T-cell (primary cell): ENCODE measurements around the gene TXLNB. TPM values are rescaled to one million over a fixed set of nuclear protein-coding genes. Genes with fewer than 3 reads are reported as not detected.

Experiments used
- ATAC-seq, 4 experiments: fragments of 200-7000 bp in 3 of 4; fragments of 150-1000 bp in 1 of 4; cut with Tn5 transposase; replicated peaks in 1 of 4; 1 replicate in 3 of 4; 2 replicates in 1 of 4; pipeline ENCODE4 v1.10.0; 2021; ENCODE audit warnings: moderate library complexity in 3 of 4, mild to moderate bottlenecking in 2 of 4, moderate number of reproducible peaks in 1 of 4
- CTCF ChIA-PET, 2 donors: fragments of 300-600 bp; sonication (Branson Sonifier 250); formaldehyde crosslinking; loops; one replicate each; lab custom pipeline; 2022; ENCODE audit warnings: antibody characterized with exemption in 2 of 2; lab: Charles Lee
- POLR2A ChIA-PET, 2 donors: fragments of 300-600 bp; sonication (Branson Sonifier 250); formaldehyde crosslinking; loops; one replicate each; lab custom pipeline; 2022; ENCODE audit warnings: antibody characterized with exemption in 2 of 2; lab: Charles Lee
- DNase-seq, 35 experiments: peaks; one replicate each; pipeline versions ENCODE4 v3.0.0 to v3.0.0-alpha.2; 2013 to 2023
- H3K27ac ChIP-seq: one replicate; pipeline ENCODE4 v1.5.1; 2013; ENCODE audit warnings: low read length
- H3K27me3 ChIP-seq, 2 experiments: replicated peaks in 1 of 2; 1 replicate in 1 of 2; 2 replicates in 1 of 2; pipeline versions ENCODE4 v1.6.1 to v1.7.0; 2013; ENCODE audit warnings: low read length in 1 of 2, mixed read lengths in 1 of 2; ENCODE audit not compliant: control insufficient read depth in 2 of 2, insufficient read depth in 2 of 2; ENCODE audit errors: extremely low read depth in 1 of 2
- H3K36me3 ChIP-seq, 2 donors: 1 replicate in 1 of 2; 2 replicates in 1 of 2; pipeline versions ENCODE4 v1.6.1 to v1.7.0; 2013; ENCODE audit warnings: low read length in 1 of 2; ENCODE audit not compliant: control insufficient read depth in 2 of 2, insufficient read depth in 1 of 2; ENCODE audit errors: extremely low read depth in 1 of 2
- H3K4me1 ChIP-seq, 2 experiments: 1 replicate in 1 of 2; 2 replicates in 1 of 2; pipeline versions ENCODE4 v1.6.1 to v1.7.0; 2013; ENCODE audit warnings: low read length in 2 of 2, mixed read lengths in 1 of 2; ENCODE audit not compliant: insufficient read depth in 2 of 2, control insufficient read depth in 1 of 2; ENCODE audit errors: extremely low read depth in 1 of 2
- H3K4me3 ChIP-seq, 2 donors: 1 replicate in 1 of 2; 2 replicates in 1 of 2; pipeline versions ENCODE4 v1.5.1 to v1.7.0; 2013; ENCODE audit warnings: mild to moderate bottlenecking in 2 of 2, low read length in 1 of 2, moderate library complexity in 1 of 2; ENCODE audit not compliant: control insufficient read depth in 1 of 2; ENCODE audit errors: extremely low read depth in 1 of 2
- H3K9me3 ChIP-seq: 2 replicates; pipeline ENCODE4 v1.7.0; 2013
- H3K27ac Mint-ChIP-seq, 2 donors: one replicate each; pipeline ENCODE4 v1.8.0; 2020 to 2021; ENCODE audit warnings: mild to moderate bottlenecking in 2 of 2, mixed read lengths in 2 of 2
- H3K27me3 Mint-ChIP-seq, 2 donors: one replicate each; pipeline ENCODE4 v1.8.0; 2021 to 2022; ENCODE audit warnings: mixed read lengths in 2 of 2
- H3K36me3 Mint-ChIP-seq: one replicate; pipeline ENCODE4 v1.8.0; 2021; ENCODE audit warnings: mixed read lengths
- H3K4me1 Mint-ChIP-seq, 3 donors: one replicate each; pipeline ENCODE4 v1.8.0; 2020 to 2022; ENCODE audit warnings: mixed read lengths in 3 of 3, mild to moderate bottlenecking in 1 of 3
- H3K4me3 Mint-ChIP-seq, 3 donors: one replicate each; pipeline ENCODE4 v1.8.0; 2020 to 2022; ENCODE audit warnings: mild to moderate bottlenecking in 3 of 3, mixed read lengths in 3 of 3, moderate library complexity in 3 of 3
- H3K9me3 Mint-ChIP-seq, 3 donors: one replicate each; pipeline ENCODE4 v1.8.0; 2020 to 2022; ENCODE audit warnings: mixed read lengths in 3 of 3
- WGBS: methylation state at CpG from one replicate; pipeline ENCODE4 v1.1.5; 2013; ENCODE audit warnings: missing lambda C conversion rate; ENCODE audit not compliant: insufficient coverage; 5-methylcytosine and 5-hydroxymethylcytosine counted together
- total RNA-seq, 35 experiments: library from RNA in 6 of 35; stranded (reverse) in 6 of 35; fragments of 120-200 nt in 1 of 35; gene quantifications; one replicate each; pipeline versions ENCODE4 v1.2.1 to v1.2.4 and lab custom pipeline; 2013 to 2026

TXLNB gene
- total RNA-seq, 5 donors from 2014 or later (not counting 1 experiment from before 2014, with no cell fraction given): 0.41 to 0.92 (median 0.72) TPM

DNA sequence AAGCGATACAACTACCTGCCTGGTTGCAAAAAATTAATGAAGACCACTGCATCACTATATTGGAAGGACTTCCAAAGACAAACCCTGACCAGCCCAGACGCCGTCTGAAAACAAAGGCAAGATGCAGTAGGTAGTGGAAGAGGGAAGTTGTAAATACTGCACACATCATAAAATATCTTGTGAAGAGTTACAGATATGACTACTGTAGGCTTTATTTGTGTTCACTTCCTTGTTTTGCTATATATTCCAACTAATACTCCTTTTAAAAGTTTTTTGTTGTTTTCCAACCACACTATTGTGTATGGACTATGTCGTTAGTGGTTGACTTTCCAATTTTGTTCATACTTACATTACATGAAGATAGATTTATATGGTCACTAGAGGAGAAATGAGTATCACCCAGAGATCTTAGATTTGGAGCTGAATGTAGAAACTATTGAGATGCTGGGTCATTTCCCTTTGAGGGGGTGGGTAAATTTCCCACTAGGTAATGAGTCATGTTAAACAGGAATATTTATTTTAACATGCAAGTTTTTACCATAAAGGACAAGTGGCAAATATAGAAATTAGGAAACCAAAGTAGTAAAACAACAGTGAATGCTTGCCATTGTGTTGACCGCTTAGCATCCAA is 16.6 kb upstream of the TXLNB start:
- no peak for DNase-seq
- ChIA-PET CTCF (no interaction called here), POLR2A (no interaction called here)
- H3K27me3 ChIP-seq: no peaks in the 10 kb centered on the region
- H3K4me3 ChIP-seq: no peak overlapping the region
- ATAC-seq: no peak
- WGBS: no CpG with 5 or more reads among the region's 5 CpGs
- H3K27ac ChIP-seq: no peak overlapping the region
- no peaks in the 10 kb centered on the region for H3K9me3 ChIP-seq
- peaks cover 6 to 13% (median 6%) of the 10 kb centered on the region in 3 donors for H3K4me1 Mint-ChIP-seq
- H3K9me3 Mint-ChIP-seq: no peaks in the 10 kb centered on the region
- no peaks in the 10 kb centered on the region for H3K4me1 ChIP-seq
- H3K27ac Mint-ChIP-seq: no peak overlapping the region
- no peaks in the 10 kb centered on the region for H3K27me3 Mint-ChIP-seq
- H3K36me3 ChIP-seq: no peaks in the 10 kb centered on the region
- no peak overlapping the region for H3K4me3 Mint-ChIP-seq
- H3K36me3 Mint-ChIP-seq: no peaks in the 10 kb centered on the region

DNA sequence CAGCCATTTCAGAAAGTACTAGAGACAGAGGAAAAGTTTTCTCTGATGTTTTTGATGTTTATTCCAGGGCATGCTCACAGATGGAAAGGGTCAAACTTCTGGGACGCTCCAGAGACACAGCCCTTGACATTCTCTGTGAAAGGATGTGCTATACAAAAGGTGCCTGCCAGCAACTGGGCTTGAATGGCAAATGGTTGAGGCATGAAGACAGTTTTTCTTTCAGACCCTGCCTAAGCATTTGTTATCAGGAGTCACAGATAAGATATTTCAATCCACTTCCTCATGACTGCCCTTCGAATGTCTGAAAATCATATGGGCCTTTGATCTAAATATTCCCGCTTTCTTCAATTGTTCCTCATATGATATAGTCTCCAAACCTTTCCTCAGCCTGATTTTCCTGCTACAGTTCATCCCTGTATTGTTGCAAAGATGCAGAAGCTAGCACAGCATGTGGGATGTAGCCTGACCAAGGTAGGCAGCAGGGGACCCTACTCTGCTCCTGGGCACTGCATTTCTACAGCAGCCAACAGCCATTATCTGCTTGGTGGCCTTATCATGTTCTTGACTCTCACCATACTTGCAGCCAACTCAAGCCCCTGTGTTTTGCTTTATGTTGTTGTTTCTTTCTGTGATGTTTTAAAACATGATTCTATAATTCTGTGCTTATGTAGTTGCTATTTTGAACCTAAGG is 14.6 kb upstream of the TXLNB start:
- Mint-ChIP-seq H3K4me1 (peaks cover 5 to 13% (median 5%) of the 10 kb centered on the region in 3 donors), H3K9me3 (no peaks in the 10 kb centered on the region), H3K4me3 (no peak overlapping the region), H3K36me3 (no peaks in the 10 kb centered on the region), H3K27me3 (no peaks in the 10 kb centered on the region), H3K27ac (no peak overlapping the region)
- DNase-seq: no peak
- no peaks in the 10 kb centered on the region for H3K27me3 ChIP-seq
- ChIA-PET CTCF (no interaction called here), POLR2A (interaction anchor here in 1 of 2 donors (0.6 to 0.8 kb wide), 2 partner anchors 54 to 147 kb away, joined by 4 read pairs; no protein-coding TSS in a partner anchor)
- H3K27ac ChIP-seq: no peak overlapping the region
- no peaks in the 10 kb centered on the region for H3K36me3 ChIP-seq
- no peak for ATAC-seq
- no peaks in the 10 kb centered on the region for H3K4me1 ChIP-seq
- no peaks in the 10 kb centered on the region for H3K9me3 ChIP-seq
- 89% methylated on average over 3 of the region's 3 CpGs for WGBS
- no peak overlapping the region for H3K4me3 ChIP-seq

DNA sequence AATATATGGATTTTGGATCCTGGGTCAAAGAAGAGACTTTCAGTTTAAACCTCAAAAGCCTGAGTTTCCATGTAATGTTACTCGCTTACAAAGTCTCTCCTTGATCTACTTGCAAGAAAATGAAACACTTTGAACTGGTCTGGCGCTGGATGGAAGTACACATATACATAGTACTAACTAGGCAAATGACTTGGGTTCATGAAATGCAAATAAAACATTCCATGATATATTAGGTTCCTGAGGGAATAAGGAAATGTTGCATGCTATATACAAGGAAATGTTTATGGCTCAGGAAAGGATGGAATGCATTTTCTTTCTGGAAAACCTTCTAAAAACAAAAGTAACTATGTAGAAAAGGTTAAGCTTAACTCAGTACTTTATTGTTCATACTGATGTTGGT is 11.4 kb upstream of the TXLNB start:
- no CpG with 5 or more reads among the region's 2 CpGs for WGBS
- DNase-seq: no peak

DNA sequence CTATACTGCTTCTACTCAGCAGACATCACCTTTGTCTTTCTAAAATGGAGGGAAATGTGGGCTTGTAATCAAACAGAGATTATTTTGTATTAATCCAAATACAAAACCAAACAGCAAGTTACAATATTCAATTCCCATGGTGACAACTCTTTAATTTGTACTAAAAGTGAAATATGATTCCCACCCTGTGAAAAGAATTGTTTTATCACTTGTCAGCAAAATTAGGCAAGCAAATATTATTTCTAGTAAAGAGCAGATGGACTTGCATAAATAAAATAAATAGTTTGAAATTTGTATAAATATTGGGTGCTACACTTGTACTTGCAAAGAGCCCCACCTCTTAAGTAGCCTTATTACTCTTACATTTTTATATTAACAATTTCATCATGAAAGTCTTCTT is 6.1 kb upstream of the TXLNB start:
- peaks cover 25 to 36% (median 26%) of the 10 kb centered on the region in 3 donors for H3K4me1 Mint-ChIP-seq
- ATAC-seq (no peak), DNase-seq (no peak)
- no peaks in the 10 kb centered on the region for H3K27me3 Mint-ChIP-seq
- Histone ChIP-seq H3K4me1 (peaks cover 0 to 12% of the 10 kb centered on the region in 2 experiments), H3K9me3 (no peaks in the 10 kb centered on the region), H3K27ac (no peak overlapping the region), H3K36me3 (no peaks in the 10 kb centered on the region), H3K27me3 (no peaks in the 10 kb centered on the region), H3K4me3 (no peak overlapping the region)
- POLR2A ChIA-PET: no interaction called here
- no peak overlapping the region for H3K4me3 Mint-ChIP-seq
- no peaks in the 10 kb centered on the region for H3K9me3 Mint-ChIP-seq
- H3K36me3 Mint-ChIP-seq: no peaks in the 10 kb centered on the region
- CTCF ChIA-PET: no interaction called here
- no peak overlapping the region for H3K27ac Mint-ChIP-seq

More for the DNA sequence above, 11.4 kb upstream of the TXLNB start:
- no peak overlapping the region for H3K27ac Mint-ChIP-seq
- H3K9me3 Mint-ChIP-seq: no peaks in the 10 kb centered on the region
- H3K36me3 Mint-ChIP-seq: no peaks in the 10 kb centered on the region
- ChIA-PET POLR2A (interaction anchor here in 1 of 2 donors (0.6 kb wide), 1 partner anchor 40 kb away, joined by 3 read pairs; no protein-coding TSS in a partner anchor), CTCF (interaction anchor here in 1 of 2 donors (0.6 to 1.0 kb wide), 2 partner anchors 40 to 321 kb away, joined by 3 to 6 read pairs; no protein-coding TSS in a partner anchor)
- H3K4me1 Mint-ChIP-seq: peaks cover 0 to 21% (median 1%) of the 10 kb centered on the region in 3 donors
- Histone ChIP-seq H3K9me3 (no peaks in the 10 kb centered on the region), H3K4me3 (no peak overlapping the region), H3K27ac (no peak overlapping the region), H3K36me3 (no peaks in the 10 kb centered on the region), H3K27me3 (no peaks in the 10 kb centered on the region), H3K4me1 (no peaks in the 10 kb centered on the region)
- H3K27me3 Mint-ChIP-seq: no peaks in the 10 kb centered on the region
- H3K4me3 Mint-ChIP-seq: no peak overlapping the region
- no peak for ATAC-seq

DNA sequence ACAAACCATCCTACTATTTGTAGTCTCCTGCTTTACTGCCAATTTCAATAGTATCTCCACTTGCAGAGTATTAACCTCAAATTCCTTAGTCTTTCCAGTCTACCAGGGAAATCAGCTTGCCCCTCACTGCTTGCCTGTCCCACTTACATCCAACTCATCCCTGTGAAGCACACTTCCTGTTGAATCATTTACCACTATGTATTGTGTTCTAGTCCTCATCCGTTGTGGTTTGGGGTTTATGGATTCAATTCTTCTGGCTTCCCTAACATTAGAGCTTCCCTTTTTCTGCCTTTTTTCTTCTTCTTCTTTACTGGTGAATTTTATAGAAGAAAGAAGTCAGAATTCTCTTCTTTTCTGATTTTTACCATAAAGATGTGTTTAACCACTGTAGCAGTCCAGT is 5.1 kb upstream of the TXLNB start:
- POLR2A ChIA-PET: interaction anchor here in 1 of 2 donors (0.6 kb wide), 1 partner anchor 29 kb away, joined by 3 read pairs; no protein-coding TSS in a partner anchor
- Histone ChIP-seq H3K4me1 (peaks cover 10 to 20% of the 10 kb centered on the region in 2 experiments), H3K9me3 (no peaks in the 10 kb centered on the region), H3K36me3 (no peaks in the 10 kb centered on the region), H3K27me3 (no peaks in the 10 kb centered on the region), H3K4me3 (no peak overlapping the region), H3K27ac (no peak overlapping the region)
- ATAC-seq: no peak
- Mint-ChIP-seq H3K9me3 (no peaks in the 10 kb centered on the region), H3K4me1 (peaks cover 35 to 46% (median 36%) of the 10 kb centered on the region in 3 donors), H3K27me3 (no peaks in the 10 kb centered on the region), H3K36me3 (no peaks in the 10 kb centered on the region), H3K27ac (no peak overlapping the region), H3K4me3 (no peak overlapping the region)
- WGBS: no CpG with 5 or more reads among the region's 1 CpG
- CTCF ChIA-PET: no interaction called here
- no peak for DNase-seq

DNA sequence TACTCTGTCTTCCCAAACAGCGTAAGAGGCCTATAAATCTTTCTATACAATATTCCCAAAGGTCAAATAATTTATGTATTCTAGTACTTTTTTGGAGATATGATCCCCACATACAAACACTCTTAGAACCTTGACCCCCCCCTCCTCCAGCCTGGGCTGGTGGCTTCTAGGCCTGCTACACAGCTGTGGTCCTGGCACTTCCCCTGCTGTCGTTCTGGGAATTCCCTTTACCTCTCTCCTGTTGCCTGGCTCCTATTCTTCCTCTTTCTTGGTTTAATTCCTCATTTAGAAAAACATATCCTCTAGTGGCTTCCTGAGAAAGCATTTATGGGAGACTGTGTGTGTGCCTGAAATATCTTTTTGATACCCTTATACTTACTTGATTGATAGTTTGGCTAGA is 4.1 kb upstream of the TXLNB start:
- ChIA-PET POLR2A (interaction anchor here in 1 of 2 donors (0.6 kb wide), 1 partner anchor 39 kb away, joined by 3 read pairs; no protein-coding TSS in a partner anchor), CTCF (no interaction called here)
- Histone ChIP-seq H3K4me1 (peaks cover 16 to 23% of the 10 kb centered on the region in 2 experiments), H3K4me3 (no peak overlapping the region), H3K9me3 (no peaks in the 10 kb centered on the region), H3K36me3 (no peaks in the 10 kb centered on the region), H3K27ac (no peak overlapping the region), H3K27me3 (no peaks in the 10 kb centered on the region)
- no peaks in the 10 kb centered on the region for H3K9me3 Mint-ChIP-seq
- no peak for DNase-seq
- H3K27ac Mint-ChIP-seq: peak overlapping the region; percentile 19 to 43
- no CpG with 5 or more reads among the region's 2 CpGs for WGBS
- no peaks in the 10 kb centered on the region for H3K27me3 Mint-ChIP-seq
- H3K4me3 Mint-ChIP-seq: no peak overlapping the region
- no peak for ATAC-seq
- H3K36me3 Mint-ChIP-seq: no peaks in the 10 kb centered on the region
- peaks cover 44 to 57% (median 45%) of the 10 kb centered on the region in 3 donors for H3K4me1 Mint-ChIP-seq
